H7 (cell line): ENCODE results near the gene RIC8B. TPM values are rescaled to one million over a fixed set of nuclear protein-coding genes. Genes with fewer than 3 reads are reported as not detected.

Experiments used
- DNase-seq: peaks from one replicate; pipeline ENCODE4 v3.0.0; 2012
- H3K27me3 ChIP-seq: 2 replicates; pipeline ENCODE4 v1.6.0; 2011; ENCODE audit warnings: mild to moderate bottlenecking, low read length; ENCODE audit not compliant: control insufficient read depth, insufficient read depth
- H3K36me3 ChIP-seq: replicated peaks from 2 replicates; pipeline ENCODE4 v1.5.1; 2011; ENCODE audit warnings: low read length; ENCODE audit not compliant: control insufficient read depth, insufficient read depth
- H3K4me3 ChIP-seq: 2 replicates; pipeline ENCODE4 v1.5.1; 2011; ENCODE audit warnings: low read depth, mild to moderate bottlenecking, control low read depth, low read length, moderate library complexity; ENCODE audit not compliant: insufficient read depth
- total RNA-seq: library from RNA; depleted of rRNA; stranded (reverse); fragments of >200 nt; shearing (Covaris generic); gene quantifications from 2 replicates; pipeline ENCODE4 v1.2.3, GENCODE V29; 2014

Gene RIC8B
- total RNA-seq, 1 experiment from 2014 or later = 10.7 TPM

DNA sequence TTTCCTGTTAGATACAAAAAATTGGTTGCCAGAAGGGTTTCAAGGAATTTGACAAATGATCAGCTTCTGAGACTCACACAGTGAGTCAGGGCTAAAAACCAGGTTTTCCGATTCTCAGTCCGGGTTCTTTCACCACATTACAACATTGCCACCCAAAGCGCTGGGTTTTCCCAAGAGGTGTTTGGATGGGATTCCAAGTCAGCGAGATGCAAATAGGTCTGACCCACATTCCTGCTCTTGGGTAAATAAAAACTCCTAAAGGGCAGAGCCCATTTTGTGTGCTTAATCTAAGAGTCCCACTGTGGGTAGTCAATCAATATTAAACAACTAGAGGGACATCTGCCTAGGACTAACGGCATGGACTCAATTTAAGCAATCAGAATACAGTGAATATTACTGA, 5.4 kb upstream of the RIC8B start:
- H3K4me3 ChIP-seq = no peak overlapping the region
- no peaks in the 10 kb centered on the region for H3K27me3 ChIP-seq
- DNase-seq = peak; percentile 49
- H3K36me3 ChIP-seq = no peaks in the 10 kb centered on the region

GRCh38 chr12:106769546-106769945, 4.9 kb upstream of the RIC8B start:
- no peak for DNase-seq
- H3K27me3 ChIP-seq = no peaks in the 10 kb centered on the region
- no peak overlapping the region for H3K4me3 ChIP-seq
- H3K36me3 ChIP-seq = no peaks in the 10 kb centered on the region

DNA sequence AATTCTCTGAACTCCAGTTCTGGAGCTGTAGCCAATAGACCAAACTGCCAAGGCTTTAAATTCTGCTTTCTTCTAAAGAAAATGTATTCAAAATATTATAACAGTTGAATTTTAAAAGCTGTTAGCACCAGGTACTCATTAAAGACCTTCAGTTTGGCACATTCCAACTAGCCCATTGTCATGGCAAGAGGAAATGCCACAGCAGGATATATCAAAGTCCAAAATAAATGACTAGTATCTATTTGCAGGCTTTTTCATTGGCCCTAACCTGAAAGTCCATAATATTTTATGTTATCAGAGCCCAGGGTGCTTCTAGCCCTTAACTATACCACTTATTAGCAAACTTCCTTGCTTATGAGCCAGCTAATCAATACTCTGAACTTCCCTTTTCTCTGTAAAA, 3.1 kb upstream of the RIC8B start:
- H3K4me3 ChIP-seq = no peak overlapping the region
- H3K36me3 ChIP-seq = 0 out of 2 replicates have a peak, but pooled peaks cover under 1% of the 10 kb centered on the region
- no peaks in the 10 kb centered on the region for H3K27me3 ChIP-seq
- no peak for DNase-seq

DNA sequence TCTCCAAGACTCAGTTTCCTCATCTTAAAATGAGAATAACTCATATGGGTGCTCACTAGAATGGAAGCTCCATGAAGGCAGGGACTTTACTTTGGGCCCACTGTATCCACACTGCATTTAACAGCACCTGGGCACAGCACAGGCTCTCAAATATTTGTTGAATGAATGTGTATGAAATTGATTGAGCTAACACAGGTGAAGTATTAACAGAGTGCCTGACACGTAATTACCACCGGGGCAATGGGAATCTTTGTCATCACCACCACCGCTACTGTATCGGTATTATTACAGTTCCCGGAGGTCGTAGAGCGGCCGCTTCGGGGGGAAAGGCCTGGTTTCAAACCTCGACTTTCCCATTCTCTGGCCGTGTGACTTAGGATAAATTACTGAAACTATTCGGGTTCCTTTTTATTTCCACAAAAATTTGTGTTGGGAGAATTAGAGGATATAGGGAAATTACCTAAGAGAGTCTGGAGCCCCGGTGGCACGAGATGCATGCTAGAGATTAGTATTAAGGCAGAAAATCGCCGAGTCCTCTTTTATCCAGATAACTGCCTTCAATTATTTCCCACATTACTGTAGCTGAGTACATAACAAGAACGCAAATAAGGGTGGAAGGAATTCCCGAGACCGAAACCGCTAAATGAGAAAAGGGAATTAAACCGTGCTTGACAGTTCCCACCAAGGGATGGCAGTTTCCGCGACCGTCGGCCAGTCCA, 1.0 kb upstream of the RIC8B start:
- Histone ChIP-seq H3K4me3 (peak overlapping the region; percentile 66), H3K27me3 (no peaks in the 10 kb centered on the region), H3K36me3 (0 out of 2 replicates have a peak, but pooled peaks cover 2% of the 10 kb centered on the region)
- no peak for DNase-seq

GRCh38 chr12:106774808-106775524, 484 bp downstream of the RIC8B start:
- Histone ChIP-seq H3K27me3 (no peaks in the 10 kb centered on the region), H3K36me3 (0 out of 2 replicates have a peak, but pooled peaks cover 2% of the 10 kb centered on the region), H3K4me3 (peak overlapping the region; percentile 86)
- no peak for DNase-seq

DNA sequence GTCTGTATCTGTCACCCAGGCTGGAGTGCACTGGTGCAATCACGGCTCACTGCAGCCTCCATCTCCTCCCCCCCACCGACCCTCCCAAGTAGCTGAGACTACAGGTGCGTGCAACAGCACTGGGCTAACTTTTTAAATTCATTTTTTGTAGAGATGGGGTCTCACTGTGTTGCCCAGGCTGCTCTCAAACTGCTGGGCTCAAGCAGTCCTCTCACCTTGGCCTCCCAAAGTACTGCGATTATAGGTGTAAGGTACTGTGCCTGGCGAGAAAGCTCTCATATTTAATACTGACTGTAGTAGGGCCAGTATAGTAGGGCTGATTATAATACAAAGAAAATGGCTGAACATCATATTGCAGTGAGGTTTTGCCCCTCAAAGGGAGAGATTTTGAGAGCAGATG, 2.4 kb downstream of the RIC8B start:
- H3K4me3 ChIP-seq = no peak overlapping the region
- DNase-seq = no peak
- 0 out of 2 replicates have a peak, but pooled peaks cover 2% of the 10 kb centered on the region for H3K36me3 ChIP-seq
- no peaks in the 10 kb centered on the region for H3K27me3 ChIP-seq

- no peaks in the 10 kb centered on the region for H3K27me3 ChIP-seq
- DNase-seq = no peak
Observed at GRCh38 chr12:106780010-106780631, 5.6 kb downstream of the RIC8B start.

GRCh38 chr12:106782619-106783018, 8.1 kb downstream of the RIC8B start:
- Histone ChIP-seq H3K27me3 (no peaks in the 10 kb centered on the region), H3K36me3 (peaks cover 4% of the 10 kb centered on the region), H3K4me3 (no peak overlapping the region)
- DNase-seq = no peak

More at GRCh38 chr12:106780010-106780631, 5.6 kb downstream of the RIC8B start:
- no peak overlapping the region for H3K4me3 ChIP-seq
- peaks cover 5% of the 10 kb centered on the region for H3K36me3 ChIP-seq

GRCh38 chr12:106783515-106783914, 9.0 kb downstream of the RIC8B start:
- DNase-seq = no peak
- no peak overlapping the region for H3K4me3 ChIP-seq

GRCh38 chr12:106790020-106790419, 15.5 kb downstream of the RIC8B start:
- Histone ChIP-seq H3K36me3 (peaks cover 5% of the 10 kb centered on the region), H3K4me3 (no peak overlapping the region), H3K27me3 (no peaks in the 10 kb centered on the region)
- no peak for DNase-seq

More at GRCh38 chr12:106783515-106783914, 9.0 kb downstream of the RIC8B start:
- Histone ChIP-seq H3K36me3 (peaks cover 4% of the 10 kb centered on the region), H3K27me3 (no peaks in the 10 kb centered on the region)

- Histone ChIP-seq H3K4me3 (no peak overlapping the region), H3K36me3 (peaks cover 5% of the 10 kb centered on the region), H3K27me3 (no peaks in the 10 kb centered on the region)
- DNase-seq = no peak
Observed at GRCh38 chr12:106791531-106791930, 17.0 kb downstream of the RIC8B start.

DNA sequence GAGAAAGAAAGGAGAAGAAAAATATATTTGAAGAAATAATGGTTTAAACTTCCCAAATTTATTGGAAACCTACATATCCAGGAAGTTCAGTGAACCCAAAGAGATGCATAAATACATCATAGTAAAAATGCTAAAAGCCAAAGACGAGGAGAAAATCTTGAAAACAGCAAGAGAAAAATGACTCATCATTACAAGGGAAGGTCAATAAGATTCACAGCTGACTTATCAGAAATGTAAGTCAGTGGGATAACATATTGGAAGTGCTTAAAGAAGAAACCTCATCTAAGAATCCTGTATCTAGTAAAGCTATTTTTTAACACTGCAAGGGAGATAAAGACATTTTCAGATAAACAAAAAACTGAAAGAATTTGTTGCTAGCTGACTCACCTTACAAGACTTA, 19.9 kb downstream of the RIC8B start:
- Histone ChIP-seq H3K27me3 (no peaks in the 10 kb centered on the region), H3K4me3 (no peak overlapping the region), H3K36me3 (peaks cover 5% of the 10 kb centered on the region)
- DNase-seq = no peak

GRCh38 chr12:106801167-106801708, 26.8 kb downstream of the RIC8B start:
- Histone ChIP-seq H3K27me3 (no peaks in the 10 kb centered on the region), H3K36me3 (peaks cover 6% of the 10 kb centered on the region), H3K4me3 (no peak overlapping the region)
- DNase-seq = no peak

DNA sequence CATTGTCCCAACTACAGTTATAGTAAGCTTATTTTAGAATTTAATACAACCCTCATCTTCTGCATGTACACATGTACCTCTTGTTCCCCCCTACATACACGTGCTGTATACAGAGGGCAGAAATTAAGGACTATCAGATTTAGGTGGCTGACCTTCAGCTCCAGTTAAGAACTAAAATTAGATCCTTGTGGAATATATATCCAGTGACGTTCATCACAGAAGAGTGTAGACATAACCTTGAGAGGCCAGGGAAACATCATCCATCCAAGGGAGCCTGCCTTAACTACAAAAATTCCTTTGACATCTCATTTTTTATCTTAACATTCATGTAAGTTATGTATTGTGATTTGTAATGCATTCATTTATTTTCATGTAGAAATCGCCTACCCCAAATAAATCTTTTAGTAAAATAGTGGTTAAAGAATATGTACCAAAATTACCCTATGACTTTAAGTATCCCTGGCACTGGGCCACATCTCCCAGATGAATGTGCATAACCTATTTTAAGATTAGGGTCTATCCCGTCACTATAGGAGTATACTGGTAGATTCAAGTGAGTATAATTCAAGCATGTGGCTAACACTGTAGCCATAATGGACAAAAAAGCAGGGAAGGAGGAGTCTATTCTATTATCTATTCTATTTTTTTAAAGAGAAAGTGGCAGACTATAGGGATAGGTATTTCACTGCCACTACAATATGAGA, 27.5 kb downstream of the RIC8B start:
- no peak for DNase-seq
- peaks cover 6% of the 10 kb centered on the region for H3K36me3 ChIP-seq
- no peaks in the 10 kb centered on the region for H3K27me3 ChIP-seq
- no peak overlapping the region for H3K4me3 ChIP-seq
